ENCODE results near the gene MYMK. TPM values are rescaled to one million over a fixed set of nuclear protein-coding genes. Genes with fewer than 3 reads are reported as not detected.

MYMK gene
- total and polyA plus RNA-seq, 2 of the 8 experiments (the other 6 are each of a cell fraction or from before 2014, with no cell fraction given): not detected

GRCh38 chr9:133547116-133547515, 22.4 kb upstream of the MYMK start:
- no peak overlapping the region for H3K56ac ChIP-seq (replicated peaks; ENCODE audit: insufficient read length, low read depth, low read length)
- no peak overlapping the region for H4K91ac ChIP-seq (replicated peaks; ENCODE audit: insufficient read length, low read length)
- H2BK120ac ChIP-seq (replicated peaks; ENCODE audit: low read depth, low read length): no peak overlapping the region
- CTCF ChIA-PET (ENCODE audit: partially characterized antibody): interaction anchor here (1.1 to 1.9 kb wide), 3 partner anchors 9 to 42 kb away, joined by 4 to 5 read pairs (median 5); no protein-coding TSS in a partner anchor
- H3K23ac ChIP-seq (ENCODE audit: insufficient read length): no peak overlapping the region
- no peak overlapping the region for H3K9ac ChIP-seq (replicated peaks in 1 of 4; ENCODE audit: extremely low read depth in 1 of 4, low read depth in 3 of 4, low read length in 3 of 4)
- no peak overlapping the region for H3K18ac ChIP-seq (ENCODE audit: extremely low read depth, low read length)
- no peak overlapping the region for H3K4me3 ChIP-seq (ENCODE audit: extremely low read depth in 1 of 4, insufficient read depth in 2 of 4, low read depth in 3 of 4, low read length in 4 of 4)
- H3K27ac ChIP-seq (ENCODE audit: low read depth, low read length): no peak overlapping the region
- POLR2A ChIA-PET (ENCODE audit: partially characterized antibody): interaction anchor here (1.3 to 1.4 kb wide), 2 partner anchors 11 to 12 kb away, joined by 4 to 5 read pairs; no protein-coding TSS in a partner anchor
- TF ChIP-seq MAX (IDR thresholded peaks at IDR 0.05): no peak
- TF ChIP-seq EGR1 (IDR thresholded peaks at IDR 0.05; ENCODE audit: borderline replicate concordance, low read depth, low read length): no peak
- TF ChIP-seq SAP30 (IDR thresholded peaks at IDR 0.05; ENCODE audit: insufficient read depth, insufficient replicate concordance, low read length): no peak
- TF ChIP-seq RFX5 (IDR thresholded peaks at IDR 0.05; ENCODE audit: borderline replicate concordance, low read depth, low read length): no peak
- no peak for TF ChIP-seq TAF1 (IDR thresholded peaks at IDR 0.05; ENCODE audit: low read depth, low read length)
- no peak for TF ChIP-seq TAF7 (optimal IDR thresholded peaks at IDR 0.05; ENCODE audit: borderline replicate concordance, low read depth, low read length)
- TF ChIP-seq CTCF (IDR thresholded peaks at IDR 0.05; ENCODE audit: control extremely low read depth in 1 of 3, insufficient read depth in 1 of 3, low read depth in 1 of 3, low read length in 3 of 3): no peak
- no peak for TF ChIP-seq ATF2 (IDR thresholded peaks at IDR 0.05; ENCODE audit: low read length)
- no peak for TF ChIP-seq TBP (IDR thresholded peaks at IDR 0.05; ENCODE audit: low read depth, low read length)
- H3K36me3 ChIP-seq (ENCODE audit: control insufficient read depth in 2 of 4, insufficient read depth in 4 of 4, low read length in 3 of 4): no peaks in the 10 kb centered on the region
- H3K4me1 ChIP-seq (replicated peaks in 1 of 4; ENCODE audit: control insufficient read depth in 3 of 4, insufficient read depth in 4 of 4, low read length in 3 of 4): no peaks in the 10 kb centered on the region; a peak in 1 of 7 replicates
- no peaks in the 10 kb centered on the region for H3K79me2 ChIP-seq (ENCODE audit: control insufficient read depth in 1 of 2, insufficient read depth in 2 of 2, low read length in 2 of 2)
- no peak overlapping the region for H3K14ac ChIP-seq (ENCODE audit: insufficient read length)
- no peak overlapping the region for H2BK15ac ChIP-seq (ENCODE audit: low read length)
- H3K4ac ChIP-seq (replicated peaks; ENCODE audit: insufficient read length, low read depth, low read length): no peak overlapping the region
- no peak overlapping the region for H2BK12ac ChIP-seq (ENCODE audit: low read depth, low read length)
- DNase-seq (ENCODE audit: low read depth in 1 of 2, low spot score in 2 of 2) (no peak), FAIRE-seq (no peak)
- peaks cover 0 to 3% of the 10 kb centered on the region in 2 experiments for H4K20me1 ChIP-seq (replicated peaks in 1 of 2; ENCODE audit: control insufficient read depth in 1 of 2, insufficient read depth in 2 of 2, low read length in 2 of 2)
- H3K27me3 ChIP-seq (replicated peaks in 1 of 4; ENCODE audit: control insufficient read depth in 3 of 4, extremely low read depth in 1 of 4, insufficient read depth in 3 of 4, low read length in 3 of 4): no peaks in the 10 kb centered on the region
- H3K4me2 ChIP-seq (ENCODE audit: insufficient read depth in 1 of 2, low read depth in 2 of 2, low read length in 2 of 2): no peak overlapping the region
- H2BK5ac ChIP-seq (ENCODE audit: low read depth, low read length): no peak overlapping the region
- 88% methylated on average over 14 of the region's 15 CpGs; no CpG with 5 or more reads in 1 of the 2 experiments for WGBS, 2 experiments (ENCODE audit: extremely low coverage in 1 of 2, insufficient coverage in 1 of 2, insufficient read length in 1 of 2, insufficient replicate concordance in 2 of 2, low coverage in 1 of 2, low lambda C conversion rate in 2 of 2, missing lambda C conversion rate in 1 of 2)
- H3K23me2 ChIP-seq (ENCODE audit: low read depth, low read length): no peaks in the 10 kb centered on the region
- H4K8ac ChIP-seq (ENCODE audit: extremely low read depth, insufficient read depth, low read length): no peak overlapping the region
- no peaks in the 10 kb centered on the region for H3K9me3 ChIP-seq (ENCODE audit: insufficient read depth in 2 of 2, low read depth in 1 of 2, low read length in 1 of 2)
- no peak overlapping the region for H2AK5ac ChIP-seq (ENCODE audit: low read depth, low read length)
- no peak overlapping the region for H4K5ac ChIP-seq (ENCODE audit: insufficient read length, low read depth, low read length)
- H2BK20ac ChIP-seq (ENCODE audit: low read length): no peak overlapping the region
- no peaks in the 10 kb centered on the region for H3K79me1 ChIP-seq (ENCODE audit: low read depth, low read length)
- H2AFZ ChIP-seq (ENCODE audit: low read length): no peak overlapping the region
